Activated CD8-positive, alpha-beta memory T cell treated with anti-CD3 and anti-CD28 coated beads for 4 hours (primary cell): ENCODE data around the gene IRF2.

Experiments used
- DNase-seq, 2 donors: peaks; one replicate each; pipeline ENCODE4 v3.0.0-alpha.2; 2020; ENCODE audit warnings: low read depth in 2 of 2

The IRF2 gene

GRCh38 chr4:184450743-184451535 lies 23.4 kb downstream of the IRF2 start:
- no peak for DNase-seq

- DNase-seq: no peak
Measured at GRCh38 chr4:184450045-184450444, 24.3 kb downstream of the IRF2 start.

DNA sequence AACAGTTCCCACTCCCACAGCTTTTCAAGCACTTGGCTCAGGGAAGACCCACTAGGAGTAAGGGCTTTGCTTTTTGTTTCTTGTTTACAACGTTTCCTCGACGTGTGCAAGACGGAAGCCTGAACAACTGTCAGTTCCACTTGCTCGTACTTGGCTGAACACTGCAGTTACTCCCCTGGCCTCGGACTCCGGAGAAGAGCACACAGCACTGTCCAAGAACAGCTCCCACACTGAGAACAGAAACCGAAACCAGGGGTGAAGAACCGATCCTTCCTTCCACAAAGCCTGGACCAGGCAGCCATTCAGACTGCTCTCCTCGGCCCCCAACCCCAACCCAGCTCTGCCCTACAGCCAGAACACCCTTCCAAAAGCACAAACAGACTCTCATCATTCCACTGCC lies 25.5 kb downstream of the IRF2 start:
- no peak for DNase-seq

- DNase-seq: no peak
Measured at GRCh38 chr4:184448141-184448540, 26.2 kb downstream of the IRF2 start.

DNA sequence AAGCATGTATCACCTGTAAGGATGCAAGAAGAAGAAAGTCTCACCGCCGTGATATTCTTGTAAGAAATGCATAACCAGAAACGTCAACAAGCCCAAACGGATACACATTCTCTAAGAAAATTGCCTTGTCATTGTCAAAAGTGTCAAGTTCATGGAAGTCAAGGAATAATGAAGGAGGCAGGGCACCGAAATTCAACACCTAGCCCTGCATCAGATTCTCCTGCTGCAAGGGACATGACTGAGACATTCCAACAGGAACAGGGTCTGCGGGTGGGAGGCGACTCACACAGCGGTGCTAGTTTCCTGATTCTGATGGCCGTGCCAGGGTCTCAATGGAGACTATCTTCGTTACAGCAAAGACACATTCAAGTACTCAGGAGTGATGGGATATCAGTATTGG lies 26.7 kb downstream of the IRF2 start:
- no peak for DNase-seq

DNA sequence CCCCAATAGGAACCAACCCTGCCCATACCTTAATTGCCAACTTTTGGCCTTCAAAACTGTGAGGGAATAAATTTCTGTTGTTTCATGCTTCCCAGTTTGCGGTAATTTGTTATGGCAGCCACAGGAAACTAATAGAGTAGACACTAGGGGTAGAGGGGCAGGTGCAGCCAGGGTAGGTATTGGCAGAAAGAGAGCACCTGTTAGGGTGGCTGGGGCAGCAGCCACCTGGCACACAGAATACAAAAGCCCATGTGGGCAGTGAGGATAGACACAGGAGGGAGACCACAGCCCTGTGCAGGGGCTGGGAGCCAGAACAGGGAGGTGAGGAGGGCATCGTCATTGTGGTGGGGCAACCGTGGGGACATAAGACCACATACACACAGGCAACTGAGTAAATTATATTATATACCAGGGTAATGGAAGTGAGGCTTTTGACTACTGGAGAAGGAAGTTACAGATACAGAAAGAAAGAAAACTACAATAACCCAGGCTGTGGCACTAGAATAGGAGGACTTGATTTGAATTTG lies 28.2 kb downstream of the IRF2 start:
- DNase-seq: no peak

- peak in 1 of 2 donors; percentile 13 for DNase-seq
Measured at GRCh38 chr4:184444953-184445309, 29.4 kb downstream of the IRF2 start.

- no peak for DNase-seq
Measured at GRCh38 chr4:184444215-184444952, 30.0 kb downstream of the IRF2 start.

DNA sequence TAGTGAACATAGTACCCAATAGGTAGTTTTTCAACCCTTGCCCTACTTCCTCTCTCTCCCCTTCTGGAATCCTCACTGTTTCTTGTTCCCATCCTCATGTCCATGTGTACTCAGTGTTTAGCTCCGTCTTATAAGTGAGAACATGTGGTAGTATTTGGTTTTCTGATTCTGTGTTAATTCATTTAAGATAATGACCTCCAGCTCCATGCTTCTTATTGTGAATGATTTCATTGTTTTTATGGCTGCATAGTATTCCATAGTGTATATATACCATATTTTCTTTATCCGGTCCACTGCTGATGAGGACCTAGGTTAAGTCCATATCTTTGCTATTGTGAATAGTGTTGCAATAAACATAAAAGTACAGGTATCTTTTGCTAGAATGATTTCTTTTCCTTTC lies 31.0 kb downstream of the IRF2 start:
- DNase-seq: no peak

GRCh38 chr4:184442314-184442635 lies 32.1 kb downstream of the IRF2 start:
- no peak for DNase-seq

DNA sequence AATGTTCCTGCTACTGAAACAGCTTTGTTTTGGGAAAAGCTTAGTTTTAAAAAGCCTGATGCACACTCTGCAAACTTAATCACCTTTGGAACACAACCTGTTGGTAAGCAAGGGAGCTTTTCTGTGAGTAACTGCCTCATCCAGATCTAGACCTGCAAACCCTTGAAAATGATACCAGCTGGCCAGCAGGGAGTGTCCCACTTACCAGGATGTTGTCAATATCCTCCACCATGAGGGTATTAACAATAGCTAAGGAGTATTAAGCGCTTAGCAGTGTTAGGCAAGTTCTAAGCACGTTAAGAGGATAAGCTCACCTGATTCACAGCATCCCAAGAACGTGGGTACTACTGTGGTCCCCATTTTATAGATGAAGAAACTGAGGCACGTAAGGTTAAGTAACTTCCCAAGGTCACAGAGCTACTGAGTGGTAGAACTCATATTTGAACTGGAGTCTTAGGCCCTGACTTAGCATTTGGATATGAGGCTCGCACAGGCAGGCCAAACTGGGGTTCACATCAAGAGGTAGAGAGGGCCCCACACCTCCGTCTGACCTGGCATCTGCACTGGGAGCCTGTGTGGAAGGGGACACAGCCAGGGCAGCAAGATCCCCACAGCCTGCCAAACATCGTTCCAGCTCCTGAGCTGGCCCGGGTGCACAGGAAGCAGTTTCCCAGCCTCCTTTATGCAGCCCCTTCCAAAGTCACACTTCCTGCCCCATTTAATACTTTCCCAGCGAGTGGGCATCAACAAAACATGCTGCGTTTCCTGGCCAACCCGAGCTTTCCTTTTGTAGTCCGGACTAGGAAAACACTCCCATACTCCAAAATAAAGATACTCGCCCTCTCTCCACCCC lies 32.7 kb downstream of the IRF2 start:
- no peak for DNase-seq

DNA sequence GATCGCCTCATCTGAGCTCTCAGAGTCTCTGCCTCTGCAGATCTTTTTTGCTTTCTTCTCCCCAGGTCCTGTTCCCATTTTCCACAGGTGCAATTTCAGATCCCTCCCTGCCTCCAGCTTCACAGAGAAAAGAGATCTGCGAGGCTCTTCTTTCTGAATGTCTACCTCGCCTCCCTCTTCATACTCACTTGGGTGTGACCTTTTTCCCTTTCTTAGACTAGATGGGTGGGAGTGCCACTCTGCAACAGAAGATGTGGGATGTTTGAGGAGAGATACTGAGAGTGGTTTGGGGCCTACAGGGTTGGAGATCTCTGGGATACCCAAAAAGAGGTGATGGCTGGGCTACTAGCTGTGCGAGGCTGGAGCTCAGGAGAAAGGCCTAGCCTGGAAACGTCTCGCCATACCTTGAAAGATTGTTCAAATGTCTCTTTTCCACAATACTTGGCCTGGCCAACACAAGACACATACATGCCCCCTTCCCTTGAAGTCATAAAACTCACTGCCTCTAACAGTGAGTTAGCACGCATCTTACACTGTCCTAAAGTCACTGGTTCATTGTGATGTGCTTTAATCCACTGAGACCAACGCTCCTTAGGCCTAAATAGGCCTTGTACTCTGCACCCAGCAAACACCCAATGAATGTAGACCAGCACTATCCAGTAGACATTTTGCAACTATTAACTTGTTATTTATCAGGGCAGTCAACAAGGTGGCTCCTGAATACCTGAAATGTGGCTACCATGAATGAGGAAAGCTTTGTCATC lies 33.6 kb downstream of the IRF2 start:
- DNase-seq: no peak

- no peak for DNase-seq
Measured at GRCh38 chr4:184439856-184440594, 34.3 kb downstream of the IRF2 start.

- DNase-seq: no peak
Measured at GRCh38 chr4:184439386-184439785, 35.0 kb downstream of the IRF2 start.

DNA sequence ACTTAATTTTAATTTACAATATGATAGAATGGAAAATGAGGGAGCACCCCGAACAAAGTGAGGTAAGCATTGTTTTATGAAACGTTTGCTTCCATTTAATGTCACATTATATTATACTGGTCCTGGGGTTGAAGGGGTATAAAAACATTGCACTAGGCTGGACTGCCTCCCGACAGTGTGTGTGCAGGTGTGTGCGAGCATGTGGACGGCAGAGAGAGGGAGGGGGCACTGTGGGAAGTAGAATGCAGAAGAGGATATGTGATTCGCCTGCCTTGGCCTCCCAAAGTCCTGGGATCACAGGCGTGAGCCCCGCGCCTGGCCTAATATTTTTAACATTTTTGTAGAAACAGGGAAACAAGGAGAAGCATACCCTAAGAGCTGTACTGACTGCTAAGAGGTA lies 36.0 kb downstream of the IRF2 start:
- DNase-seq: no peak

GRCh38 chr4:184437565-184438265 lies 36.6 kb downstream of the IRF2 start:
- no peak for DNase-seq

DNA sequence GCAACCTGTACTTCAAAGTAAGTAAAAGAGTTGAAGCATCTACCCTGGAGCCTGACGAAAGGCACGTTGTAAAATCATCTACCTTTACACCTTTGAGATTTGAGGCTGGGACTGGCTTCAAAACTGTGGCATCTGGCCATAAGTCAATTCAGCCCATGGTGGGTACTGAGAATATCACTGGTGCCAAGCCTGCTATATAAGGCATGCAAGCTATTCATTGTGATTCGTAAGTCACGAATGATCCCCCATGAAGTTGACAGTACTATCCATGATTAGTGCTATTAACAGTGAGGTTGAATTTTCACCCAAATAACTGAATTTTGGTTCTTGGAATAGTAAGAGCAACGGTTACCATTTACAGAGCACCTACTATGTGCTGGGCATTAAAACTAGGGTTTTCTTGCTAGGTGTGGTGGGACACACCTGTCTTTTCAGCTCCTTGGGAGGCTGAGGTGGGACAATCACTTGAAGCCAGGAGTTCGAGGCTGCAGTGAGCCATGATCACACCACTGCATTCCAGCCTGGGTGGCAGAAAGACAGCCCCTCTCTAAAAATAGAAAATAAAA lies 39.8 kb downstream of the IRF2 start:
- no peak for DNase-seq

DNA sequence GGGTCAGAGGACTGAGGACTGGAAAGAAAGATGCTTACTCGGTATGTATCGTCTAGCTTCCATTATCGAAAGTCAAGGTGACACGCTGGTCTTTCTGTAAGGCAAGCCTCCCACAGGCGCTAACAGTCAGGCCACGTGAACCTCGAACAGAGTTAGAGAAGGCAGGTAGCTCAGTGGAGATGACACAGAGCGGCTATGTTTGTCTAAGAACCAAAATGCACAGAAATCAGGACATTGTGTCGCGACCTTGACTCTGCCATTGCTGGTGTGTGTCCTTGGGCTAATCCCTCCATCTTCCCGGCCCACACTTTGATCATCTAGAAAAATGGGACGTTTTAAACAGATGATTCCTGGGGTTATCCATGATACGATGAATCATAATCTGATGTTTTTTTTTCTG lies 40.3 kb downstream of the IRF2 start:
- DNase-seq: no peak

- no peak for DNase-seq
Measured at GRCh38 chr4:184433258-184433892, 41.0 kb downstream of the IRF2 start.
